Gastrocnemius medialis (tissue), 4 donors: ENCODE results near the gene NEK6.

Experiments used
- CTCF ChIP-seq, 5 experiments: fragments of 450-650 bp in 3 of 5; fragments of 200-600 bp in 2 of 5; sonication (generic) in 2 of 5; IDR thresholded peaks in 4 of 5; conservative IDR thresholded peaks in 1 of 5; 1 replicate in 4 of 5; 2 replicates in 1 of 5; pipeline ENCODE4 v1.5.1; 2016 to 2019; ENCODE audit warnings: antibody characterized with exemption in 5 of 5, mild to moderate bottlenecking in 3 of 5, moderate library complexity in 3 of 5
- POLR2A ChIP-seq, 2 donors: fragments of 450-650 bp; IDR thresholded peaks; one replicate each; pipeline ENCODE4 v1.6.1; 2017; ENCODE audit warnings: antibody characterized with exemption in 2 of 2, mild to moderate bottlenecking in 2 of 2, moderate library complexity in 2 of 2

- TF ChIP-seq CTCF (IDR thresholded peaks at IDR 0.05 in 4 of 5, conservative IDR thresholded peaks at IDR 0.05 in 1 of 5) (no peak), POLR2A (IDR thresholded peaks at IDR 0.05) (no peak)
Measured at GRCh38 chr9:124216474-124217176, 41.1 kb upstream of the NEK6 start.
